Occipital lobe (tissue), 2 donors: ENCODE data around the gene BLVRB. TPM values are rescaled to one million over a fixed set of nuclear protein-coding genes. Genes with fewer than 3 reads are reported as not detected.
"Not testable (repeated sequence)": the region's sequence is repeated elsewhere in the genome, so short reads cannot be mapped to it uniquely, and the experiment has no call there.

Experiments used
- DNase-seq: peaks from one replicate; lab custom pipeline; 2025; lab: John Stamatoyannopoulos, UW
- total RNA-seq: library from RNA; depleted of rRNA; stranded (reverse); fragments of >200 nt; gene quantifications from one replicate; pipeline ENCODE4 v1.2.3, GENCODE V29; 2014

The BLVRB gene
- total RNA-seq, 1 donor from 2014 or later: 16.5 TPM

DNA sequence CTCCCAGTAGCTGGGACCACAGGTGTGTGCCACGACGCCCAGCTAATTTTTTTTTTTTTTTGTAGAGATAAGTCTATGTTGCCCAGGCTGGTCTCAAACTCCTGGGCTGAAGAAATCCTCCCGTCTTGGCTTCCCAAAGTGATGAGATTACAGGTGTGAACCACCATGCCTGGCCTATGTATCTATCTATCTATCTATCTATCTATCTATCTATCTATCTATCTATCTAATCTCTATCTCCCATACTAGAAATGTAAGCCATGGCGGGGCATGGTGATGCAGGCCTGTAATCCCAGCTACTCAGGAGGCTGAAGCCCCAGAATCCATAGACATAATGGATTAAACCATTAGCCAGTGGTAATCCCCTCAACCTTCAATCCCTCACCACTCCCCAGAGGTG lies 14.9 kb downstream of the BLVRB start:
- no peak for DNase-seq

DNA sequence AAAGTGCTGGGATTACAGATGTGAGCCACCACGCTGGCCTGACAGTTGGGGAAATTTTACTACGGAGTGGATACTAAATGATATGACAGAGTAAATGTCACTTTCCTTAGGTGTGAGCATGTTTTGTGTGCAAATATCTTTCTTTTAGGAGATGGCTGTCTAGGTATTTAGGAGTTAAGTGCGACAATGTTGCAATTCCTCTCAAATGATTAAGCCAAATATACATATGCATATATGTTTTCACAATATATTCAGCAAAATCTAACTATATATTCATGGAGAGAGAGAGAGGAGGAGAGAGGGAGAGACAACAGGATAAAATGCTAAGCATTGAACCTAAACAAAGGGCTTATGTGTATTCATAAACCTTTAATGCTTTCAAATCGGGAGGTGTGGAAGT lies 16.0 kb downstream of the BLVRB start:
- no peak for DNase-seq

DNA sequence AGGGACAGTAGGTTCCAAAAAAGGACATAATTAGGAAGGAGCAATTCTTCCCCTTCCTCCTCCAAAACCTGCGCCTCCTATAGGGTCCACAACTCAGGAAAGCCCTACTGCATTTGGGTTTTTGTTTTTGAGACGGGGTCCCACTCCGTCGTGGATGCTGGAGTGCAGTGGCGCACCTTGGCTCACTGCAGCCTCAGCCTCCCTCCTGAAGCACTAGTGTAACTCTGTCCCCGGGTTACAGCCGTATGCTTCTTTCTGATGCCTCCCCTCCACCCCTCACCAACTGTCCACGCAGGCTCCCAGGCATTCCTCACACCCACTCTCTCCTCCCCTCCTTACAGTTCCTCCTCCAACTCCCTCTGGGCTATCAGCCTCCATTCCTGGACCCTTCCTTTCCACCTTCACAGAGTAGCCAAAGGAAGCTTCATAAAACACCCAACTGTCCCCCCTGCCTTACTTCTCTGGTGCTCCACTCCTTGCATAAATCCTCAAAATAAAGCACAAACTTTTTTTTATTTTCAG lies 19.2 kb downstream of the BLVRB start:
- DNase-seq: no peak

DNA sequence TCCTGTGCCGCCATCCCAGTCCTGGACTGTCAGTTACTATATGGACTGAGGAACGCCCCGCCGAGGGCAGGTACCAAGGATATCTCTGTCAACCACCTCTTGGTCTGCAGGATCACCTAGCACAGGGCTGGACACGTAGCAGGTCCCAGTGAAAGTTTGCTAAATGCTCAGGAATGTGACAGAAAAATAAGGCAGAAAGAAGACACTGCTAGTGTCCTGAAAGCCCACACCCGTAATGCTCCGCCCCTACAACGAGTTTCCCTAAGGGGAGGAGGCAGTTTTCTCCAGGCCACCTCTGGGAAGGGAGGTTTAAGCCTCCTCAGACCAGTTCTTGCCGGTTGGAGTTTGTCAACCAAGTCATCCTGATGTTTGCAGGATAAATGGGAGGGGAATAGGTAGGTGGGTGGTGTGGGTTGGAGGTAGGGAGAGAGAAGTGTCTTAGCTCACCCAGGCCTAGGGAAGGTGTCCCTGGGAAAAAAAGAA lies 19.7 kb downstream of the BLVRB start:
- DNase-seq: no peak

DNA sequence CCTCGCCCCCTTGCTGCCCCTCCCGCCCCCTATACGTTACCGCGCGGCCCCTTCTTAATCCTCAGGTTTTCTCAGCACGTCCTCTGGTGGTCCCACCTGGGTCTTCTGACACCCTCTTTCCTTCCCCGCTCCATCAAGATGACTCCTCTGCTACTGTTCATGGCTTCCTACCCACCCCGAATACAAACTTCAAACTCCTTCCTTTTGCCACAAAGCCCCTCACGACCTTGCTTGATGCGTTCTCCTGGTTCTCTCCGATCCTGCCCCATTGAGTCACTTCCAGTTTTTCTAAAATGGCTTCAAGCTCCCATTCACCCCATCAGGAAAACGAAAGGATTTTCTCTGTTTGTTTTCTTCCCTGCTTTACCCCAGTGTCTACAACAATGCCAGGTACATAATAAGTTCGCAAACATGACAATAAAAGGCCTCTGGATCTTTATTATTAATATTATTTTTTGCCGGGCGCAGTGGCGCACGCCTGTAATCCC lies 20.7 kb downstream of the BLVRB start:
- no peak for DNase-seq

DNA sequence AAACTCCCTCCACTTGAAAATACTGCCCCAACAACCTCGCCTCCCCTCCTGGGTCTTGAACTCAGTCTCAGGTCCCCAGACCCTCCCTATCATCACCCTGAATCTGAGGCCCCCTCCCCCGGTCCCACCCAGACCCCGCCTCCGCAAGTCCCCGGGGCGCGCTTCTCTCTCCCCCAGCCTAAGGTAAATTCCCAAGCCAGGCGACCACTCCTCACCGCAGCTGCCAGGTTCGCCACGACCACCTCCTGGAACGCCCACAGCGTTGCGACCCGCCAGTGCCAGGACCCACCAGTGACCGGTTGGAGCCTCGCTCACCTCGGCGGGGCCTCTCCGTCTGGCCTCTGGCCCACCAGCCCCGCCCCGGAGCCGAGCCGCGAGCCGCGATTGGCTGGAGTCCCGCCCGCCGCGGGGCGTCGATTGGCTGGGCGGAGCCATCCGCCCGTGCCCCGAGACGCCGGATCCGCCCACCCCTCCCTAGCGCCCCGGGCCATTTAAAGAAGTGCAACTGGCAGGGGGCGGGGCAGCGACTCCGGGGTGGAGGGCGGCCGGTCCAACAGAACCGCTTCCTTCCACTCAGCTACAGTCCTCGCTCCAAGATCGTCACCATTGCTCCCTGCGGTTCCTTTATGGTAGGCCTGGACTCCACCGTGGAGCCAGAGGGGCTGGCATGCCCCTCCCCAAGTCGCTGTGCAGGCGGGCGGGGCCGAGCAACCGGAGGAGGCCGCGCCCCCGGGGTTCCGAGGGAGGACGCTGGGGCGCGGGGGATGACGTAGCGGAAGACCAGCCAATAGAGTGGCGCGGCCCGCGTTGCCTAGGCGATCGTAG lies 21.3 kb downstream of the BLVRB start, which contains the start of gene SERTAD3:
TSS of gene SERTAD3 (minus strand) at position 336 of the 825 bp plus-strand sequence. CDS start 2,255 bp downstream, outside the sequence.
- peak; percentile 95 for DNase-seq

DNA sequence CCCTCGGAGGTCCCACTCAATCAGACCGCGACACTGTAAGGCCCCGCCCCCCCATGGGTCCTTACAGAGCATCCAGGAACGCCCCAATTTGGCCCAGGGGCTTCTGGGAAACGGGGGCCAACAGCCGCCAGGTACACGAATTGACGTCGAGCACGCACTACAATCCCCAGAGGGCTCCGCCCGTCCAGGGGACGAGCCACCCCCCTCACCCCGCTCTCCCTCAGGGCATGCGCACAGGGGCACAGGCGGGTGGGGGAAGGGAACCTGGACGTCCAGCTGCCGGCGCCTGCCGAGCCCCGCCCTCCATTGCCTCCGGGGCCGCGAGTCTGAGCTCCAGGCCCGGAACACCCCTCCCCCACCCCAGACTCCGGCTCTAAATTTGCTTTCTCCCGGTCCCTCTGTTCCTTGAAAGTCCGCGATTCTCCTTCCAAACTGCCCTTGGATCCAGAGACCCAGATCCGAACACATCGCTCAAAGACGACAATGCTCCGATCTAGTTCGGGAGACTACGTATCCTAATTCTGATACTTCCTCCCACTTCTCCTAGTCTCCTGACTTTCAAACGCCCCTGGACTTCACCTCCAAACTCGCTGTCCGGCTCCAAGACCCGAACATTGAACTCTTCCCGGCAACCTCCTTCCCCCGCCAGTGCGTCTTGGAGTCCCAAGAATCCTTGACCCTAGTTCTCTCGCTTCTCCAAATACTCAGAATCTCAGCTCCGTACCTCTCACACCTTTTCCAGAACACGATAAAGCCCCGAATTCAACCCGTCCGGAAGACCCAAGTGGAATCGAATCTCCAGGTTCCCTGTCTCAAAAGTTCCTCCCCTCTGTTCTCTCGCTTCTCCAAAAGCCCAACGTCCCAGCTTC lies 22.2 kb downstream of the BLVRB start:
- peak; percentile 98 for DNase-seq

DNA sequence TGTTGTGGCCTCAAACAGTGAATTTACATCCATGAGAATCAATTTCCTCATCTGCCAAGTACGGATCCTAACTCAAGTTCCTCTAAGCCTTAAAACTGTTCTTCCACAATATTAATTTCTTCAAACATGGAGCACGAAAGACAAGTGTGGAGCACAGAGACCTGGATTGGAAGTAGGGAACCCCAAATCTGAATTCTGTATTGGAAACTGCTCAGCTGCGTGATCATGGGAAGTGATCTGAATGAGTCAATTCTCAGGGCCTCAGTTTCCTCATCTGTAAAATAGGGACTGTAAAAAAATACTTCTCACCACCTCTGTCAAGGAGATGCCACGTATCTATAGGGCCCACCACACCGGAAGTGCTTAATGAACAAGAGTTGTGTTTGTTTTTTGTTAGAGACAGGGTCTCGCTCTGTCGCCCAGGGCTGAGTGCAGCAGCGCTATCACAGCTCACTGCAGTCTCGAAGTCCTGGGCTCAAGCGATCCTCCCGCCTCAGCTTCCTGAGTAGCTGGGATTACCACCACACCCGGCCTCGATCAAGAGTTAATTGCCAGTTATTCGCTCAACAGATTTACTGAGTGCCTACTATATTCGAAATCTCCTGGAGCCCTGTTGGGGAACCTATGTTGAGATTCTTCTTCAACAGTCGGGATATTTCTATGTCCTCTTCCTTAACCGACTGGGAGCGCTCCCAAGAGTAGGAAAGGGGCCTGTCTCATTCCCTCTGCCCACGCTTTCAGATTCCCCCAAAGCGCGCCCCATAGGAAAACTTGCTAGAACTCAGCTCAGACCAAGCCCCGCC lies 23.0 kb downstream of the BLVRB start:
- DNase-seq: no peak

DNA sequence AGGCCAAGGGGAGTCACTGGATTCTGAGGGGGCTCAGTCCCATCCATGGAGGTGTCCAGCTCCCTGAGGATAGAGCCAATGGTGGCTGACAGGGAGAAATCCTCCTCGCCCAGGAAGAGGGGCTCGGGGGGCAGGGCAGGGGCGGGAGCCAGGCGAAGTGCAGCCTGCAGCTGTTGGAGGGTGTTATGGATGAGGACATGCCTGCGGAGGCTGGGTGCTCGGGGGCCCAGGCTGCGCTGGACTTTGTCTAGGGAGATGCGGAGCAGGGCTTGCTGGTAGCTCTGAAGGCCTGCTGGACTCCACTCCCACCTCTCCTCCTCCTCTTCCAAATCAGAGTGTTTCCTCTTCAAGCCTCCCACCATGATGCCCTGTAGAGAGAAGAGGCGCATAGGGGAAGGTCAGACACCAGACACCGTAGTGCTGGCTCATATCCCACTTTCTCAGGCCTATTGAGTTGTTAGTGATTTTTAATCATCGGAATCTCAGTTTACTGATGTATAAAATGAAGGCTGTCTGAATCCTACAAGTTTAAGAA lies 23.8 kb downstream of the BLVRB start:
- DNase-seq: no peak

DNA sequence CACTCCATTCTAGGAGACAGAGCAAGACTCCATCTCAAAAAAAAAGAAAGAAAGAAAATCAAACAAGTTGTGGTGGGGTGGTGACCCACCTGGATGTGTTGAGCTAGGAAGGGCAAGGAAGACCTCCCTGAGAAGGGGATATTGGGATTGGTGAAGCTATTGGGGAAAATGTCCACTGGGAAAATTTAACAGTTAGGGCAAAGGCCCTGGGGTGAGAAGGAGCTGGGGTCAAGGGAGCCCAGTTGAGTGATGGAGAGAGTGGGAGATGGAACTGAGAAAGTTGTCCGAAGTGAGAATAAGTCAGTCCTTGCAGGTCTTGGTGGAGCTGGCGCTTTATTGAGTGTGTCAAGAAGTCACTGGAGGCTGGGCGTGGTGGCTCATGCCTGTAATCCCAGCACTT lies 27.3 kb downstream of the BLVRB start:
- no peak for DNase-seq

DNA sequence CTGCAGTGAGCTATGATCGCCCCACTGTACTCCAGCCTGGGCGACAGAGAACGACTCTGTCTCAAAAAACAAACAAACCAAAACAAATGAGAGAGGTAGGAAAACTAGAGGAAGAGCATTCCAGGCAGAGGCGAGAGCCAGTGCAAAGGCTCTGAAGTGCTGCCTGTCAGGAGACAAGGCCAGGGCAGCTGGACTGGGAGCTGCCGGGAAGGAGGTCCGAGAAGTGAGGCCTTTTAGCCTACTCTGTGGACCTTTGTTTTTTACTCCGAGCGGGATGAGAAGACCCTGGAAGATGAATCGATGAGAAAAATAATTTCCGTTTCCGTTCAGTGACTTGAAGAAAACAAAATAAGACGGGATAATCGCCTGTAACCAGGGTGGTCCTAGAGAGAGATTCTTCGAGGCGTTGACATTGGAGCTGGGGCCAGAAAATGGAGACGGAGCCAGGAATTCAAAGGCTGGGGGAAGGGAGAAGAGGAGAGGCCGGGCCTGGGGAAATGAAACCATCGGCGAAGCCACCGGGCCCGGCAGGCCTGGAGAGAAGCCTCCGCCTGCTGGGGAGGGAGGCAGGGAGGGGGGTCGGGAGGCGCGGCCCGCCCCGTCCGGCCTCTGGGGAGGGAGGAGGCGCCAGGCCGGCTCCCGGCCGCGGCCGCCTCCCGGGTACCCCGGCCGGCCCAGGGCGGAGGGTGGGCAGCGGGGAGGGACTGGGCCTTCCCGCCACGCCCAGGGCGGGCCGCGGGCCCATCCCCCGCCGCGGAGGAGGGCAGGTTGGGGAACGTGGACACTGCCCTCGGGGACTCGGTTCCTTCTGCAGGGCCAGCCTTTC lies 31.9 kb downstream of the BLVRB start:
- DNase-seq: peak; percentile 66

DNA sequence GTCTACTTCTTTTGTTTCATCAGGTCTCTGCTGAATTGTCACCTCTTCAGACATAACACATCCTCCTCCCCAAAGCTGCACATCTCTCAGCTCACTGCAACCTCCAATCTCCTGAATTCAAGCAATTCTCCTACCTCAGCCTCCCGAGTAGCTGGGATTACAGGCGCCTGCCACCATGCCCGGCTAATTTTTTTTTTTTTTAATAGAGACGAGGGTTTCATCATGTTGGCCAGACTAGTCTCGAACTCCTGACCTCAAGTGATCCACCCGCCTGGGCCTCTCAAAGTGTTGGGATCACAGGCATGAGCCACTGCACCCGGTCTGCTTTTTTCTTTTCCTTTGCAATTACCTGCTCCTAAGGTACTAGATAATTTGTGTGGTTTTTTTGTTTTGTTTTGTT lies 32.8 kb downstream of the BLVRB start:
- DNase-seq: not testable (repeated sequence)

DNA sequence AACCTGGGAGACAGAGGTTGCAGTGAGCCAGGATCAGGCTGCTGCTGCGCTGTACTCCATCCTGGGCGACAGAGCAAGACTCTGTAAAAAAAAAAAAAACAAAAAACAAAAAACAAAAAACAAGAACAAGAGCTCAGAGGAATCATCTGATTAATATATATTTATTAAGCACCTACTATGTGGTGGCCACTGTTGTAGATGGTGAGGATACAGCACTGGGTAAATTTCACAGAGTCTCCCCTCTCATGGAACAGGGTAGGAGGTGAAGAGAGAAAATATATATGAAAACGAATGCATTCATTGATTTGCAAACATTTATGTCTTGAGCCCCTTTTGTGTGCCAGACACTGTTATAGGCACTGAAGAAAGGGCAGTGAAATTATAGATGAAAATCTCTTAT lies 33.8 kb downstream of the BLVRB start:
- no peak for DNase-seq

DNA sequence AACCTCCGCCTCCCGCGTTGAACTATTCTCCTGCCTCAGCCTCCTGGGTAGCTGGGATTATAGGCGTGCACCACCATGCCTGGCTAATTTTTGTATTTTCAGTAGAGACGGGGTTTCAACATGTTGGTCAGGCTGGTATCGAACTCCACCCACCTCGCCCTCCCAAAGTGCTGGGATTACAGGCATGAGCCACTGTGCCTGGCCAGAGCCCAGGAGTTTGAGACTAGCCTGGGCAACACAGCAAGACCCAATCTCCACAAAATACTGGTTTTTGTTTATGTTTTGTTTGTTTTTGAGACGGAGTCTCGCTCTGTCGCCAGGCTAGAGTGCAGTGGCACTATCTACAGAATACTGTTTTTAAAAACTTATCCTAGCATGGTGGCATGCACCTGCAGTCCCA lies 35.3 kb downstream of the BLVRB start:
- not testable (repeated sequence) for DNase-seq

DNA sequence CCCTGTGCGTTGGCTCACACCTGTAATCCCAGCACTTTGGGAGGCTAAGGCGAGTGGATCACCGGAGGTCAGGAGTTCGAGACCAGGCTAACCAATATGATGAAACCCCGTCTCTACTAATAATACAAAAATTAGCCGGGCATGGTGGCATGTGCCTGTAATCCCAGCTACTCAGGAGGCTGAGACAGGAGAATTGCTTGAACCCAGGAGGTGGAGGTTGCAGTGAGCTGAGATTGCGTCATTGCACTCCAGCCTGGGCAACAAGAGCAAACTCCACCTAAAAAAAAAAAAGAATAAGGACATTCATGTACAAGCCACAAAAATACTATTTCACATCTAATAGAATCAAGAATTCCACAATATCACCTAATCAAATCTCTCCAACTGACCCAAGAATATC lies 37.3 kb downstream of the BLVRB start:
- DNase-seq: not testable (repeated sequence)

DNA sequence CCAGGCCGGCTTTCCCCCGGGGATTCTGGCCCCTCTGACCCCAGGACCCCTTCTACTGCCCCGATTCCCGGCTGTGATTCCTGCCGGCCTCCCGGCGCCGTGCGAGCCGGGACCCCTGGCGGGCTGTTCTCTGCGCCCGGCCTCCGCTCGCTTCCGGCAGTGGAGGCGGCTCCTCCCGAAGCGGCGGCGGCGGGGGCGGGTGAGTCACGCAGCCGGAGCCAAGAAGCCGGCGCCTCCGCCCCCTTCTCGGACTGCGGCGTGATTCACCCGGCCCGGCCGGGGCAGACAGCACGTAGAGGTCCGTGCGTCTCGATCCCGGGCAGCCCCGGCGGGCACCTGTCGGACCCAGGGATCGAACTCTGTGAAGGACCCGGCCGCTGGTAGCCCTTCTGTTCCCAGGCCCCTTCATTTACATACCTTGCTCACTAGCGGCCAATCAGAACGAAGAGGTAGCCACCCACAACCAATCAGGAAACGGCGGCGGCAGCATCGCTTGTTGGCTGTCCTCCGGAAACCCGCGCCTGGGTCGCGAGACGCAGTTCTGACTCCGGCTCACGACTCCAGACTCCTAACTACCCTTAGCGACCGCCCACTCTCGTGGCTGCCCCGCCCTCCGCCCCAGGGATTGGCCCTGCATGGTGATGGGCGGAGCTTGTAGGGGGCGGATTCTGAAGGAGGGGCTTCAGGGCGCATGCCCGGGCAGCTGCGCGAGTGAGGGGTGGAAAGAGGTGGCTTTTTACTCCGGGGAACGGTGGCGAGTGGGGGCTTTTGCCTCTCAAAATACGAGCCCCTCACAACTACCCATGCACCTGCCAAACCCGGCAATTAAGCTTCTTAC lies 39.9 kb downstream of the BLVRB start, which contains the start of gene SERTAD1:
TSS of gene SERTAD1 (minus strand) at position 543 of the 838 bp plus-strand sequence. CDS start 2,446 bp downstream, outside the sequence.
- peak; percentile 100 for DNase-seq

DNA sequence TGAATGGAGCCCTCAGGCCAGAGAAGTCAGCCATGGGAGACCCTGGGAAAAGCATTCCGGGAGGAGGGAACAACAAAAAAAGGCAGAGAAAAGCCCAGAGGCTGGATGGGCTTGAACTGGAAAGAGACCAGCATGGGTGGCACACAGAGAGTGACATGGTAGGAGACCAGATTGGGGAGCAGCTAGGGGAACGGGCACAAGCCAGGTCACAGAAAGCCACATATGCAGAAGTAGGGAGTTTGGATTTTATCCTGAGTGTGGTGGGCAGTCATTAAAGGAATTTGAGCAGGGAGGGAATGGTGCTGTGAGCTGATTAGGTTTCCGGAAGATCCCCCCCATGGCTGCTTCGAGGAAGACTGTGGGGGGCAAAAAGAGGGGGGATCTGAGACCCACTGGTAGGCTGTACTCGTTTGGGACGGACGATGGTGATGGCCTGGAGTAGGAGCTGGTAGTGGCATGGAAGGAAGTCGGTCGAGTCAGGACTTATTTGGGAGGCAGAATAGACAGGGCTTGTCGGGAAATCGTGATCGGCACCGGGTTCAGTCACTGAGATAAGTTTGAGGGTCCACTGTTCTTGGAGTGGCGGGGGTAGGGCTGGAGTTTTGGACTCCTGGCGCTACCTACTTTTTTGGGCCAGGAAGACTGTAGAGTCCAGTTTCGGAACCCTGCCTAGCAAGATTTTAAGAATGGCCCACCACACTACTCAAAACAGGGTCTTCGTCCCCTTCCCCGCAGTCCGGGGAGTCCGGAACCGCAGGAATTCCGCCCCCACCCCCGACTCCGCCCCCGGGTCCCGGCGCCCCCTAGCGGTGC lies 40.7 kb downstream of the BLVRB start:
- no peak for DNase-seq

DNA sequence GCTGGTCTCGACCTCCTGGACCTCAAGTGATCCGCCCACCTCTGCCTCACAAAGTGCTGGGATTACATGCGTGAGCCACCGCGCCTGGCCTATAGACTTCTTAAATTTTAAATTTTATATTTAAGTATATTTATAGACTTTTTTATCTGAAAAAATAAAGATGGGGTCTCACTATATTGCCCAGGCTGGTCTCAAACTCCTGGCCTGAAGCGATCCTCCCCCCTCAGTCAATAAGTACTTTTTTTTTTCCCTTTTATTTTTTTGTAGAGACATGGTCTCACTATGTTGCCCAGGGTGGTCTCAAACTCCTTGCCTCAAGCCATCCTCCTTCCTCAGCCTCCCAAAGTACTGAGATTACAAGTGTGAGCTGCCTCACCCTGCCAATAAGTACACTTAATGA lies 41.6 kb downstream of the BLVRB start:
- DNase-seq: no peak
